GM18517 (cell line): ENCODE data around the gene RUNX1.

Source experiments
- ATAC-seq: cut with Tn5 transposase; IDR thresholded peaks from one replicate; pipeline ENCODE4 v1.9.1; 2021; ENCODE audit warnings: mild to moderate bottlenecking, moderate library complexity; ENCODE audit not compliant: unreplicated experiment

Gene RUNX1

DNA sequence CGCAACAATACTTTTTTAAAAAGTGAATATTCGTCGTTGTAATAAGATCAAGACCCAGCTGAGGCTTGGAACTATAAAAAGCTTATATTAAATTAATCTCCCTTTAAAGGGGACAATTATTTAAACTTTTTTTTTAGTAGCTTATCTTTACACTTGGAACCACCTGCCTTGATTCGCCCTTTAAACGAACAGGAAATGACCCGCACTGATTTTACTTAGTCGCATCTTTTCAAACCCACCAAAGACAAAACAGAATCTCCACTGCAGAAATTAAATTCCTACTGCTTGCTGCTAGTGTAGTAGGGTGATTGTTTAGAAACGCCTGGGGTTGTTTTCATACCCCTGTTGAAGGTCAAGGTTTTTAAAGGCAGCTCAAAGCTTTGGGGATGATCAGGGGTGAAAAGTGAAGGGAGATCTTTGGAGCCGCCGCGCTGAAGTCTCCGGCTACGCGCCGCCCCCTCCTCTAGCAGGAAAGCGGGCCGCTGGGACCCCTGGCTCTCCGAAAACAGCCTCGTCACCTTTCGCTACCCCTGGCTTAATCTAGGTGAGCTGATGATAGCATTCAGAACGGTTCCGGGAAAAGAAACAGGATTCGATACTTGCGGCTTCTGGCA lies 163.4 kb downstream of the RUNX1 start:
- no peak for ATAC-seq

DNA sequence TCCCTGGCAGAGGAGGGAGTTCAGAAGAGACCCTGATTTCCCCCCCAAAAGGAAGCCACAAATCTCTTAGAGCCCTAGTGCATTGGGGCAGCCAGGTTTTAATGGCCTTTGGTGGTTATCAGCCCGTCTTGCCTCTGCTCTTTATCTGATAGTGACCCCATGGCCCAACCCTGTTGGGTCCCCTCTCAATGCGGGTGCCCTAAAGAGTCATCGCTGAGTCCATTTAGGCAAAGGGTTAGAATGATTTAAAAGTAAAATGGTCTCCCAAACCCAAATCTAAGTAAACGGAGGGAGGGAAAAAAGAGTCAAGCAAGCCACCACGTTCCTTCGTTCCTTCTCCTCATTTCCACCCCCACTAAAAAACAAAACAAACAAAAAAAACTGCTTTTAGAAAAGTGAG lies 164.0 kb downstream of the RUNX1 start:
- ATAC-seq: no peak

DNA sequence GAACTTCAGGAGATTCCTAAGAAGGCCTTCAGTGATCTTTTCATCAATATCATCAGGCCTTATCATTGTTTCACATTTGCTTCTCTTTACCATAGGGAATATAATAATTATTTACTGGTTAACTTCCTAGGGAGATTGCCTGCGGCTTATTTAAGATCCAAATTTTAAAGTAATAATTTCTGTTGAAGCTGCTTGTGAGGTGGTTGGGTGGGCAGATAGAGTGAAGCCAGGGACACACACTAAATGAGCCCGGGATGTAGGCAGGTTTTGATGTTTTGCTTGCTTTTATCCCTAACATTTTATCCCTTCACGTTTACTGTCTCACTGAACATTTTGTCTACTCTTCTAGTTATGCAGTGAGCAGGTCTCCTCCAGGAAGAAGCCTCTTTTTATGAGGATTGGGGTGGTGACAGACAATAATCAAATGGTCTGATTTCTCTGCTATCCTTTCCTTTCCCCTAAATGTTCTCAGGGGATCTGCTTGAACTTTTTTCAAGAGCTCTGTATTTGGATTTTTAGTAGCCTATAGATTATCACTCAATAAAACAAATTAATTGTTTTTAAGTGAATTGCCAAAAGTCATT lies 164.7 kb downstream of the RUNX1 start:
- ATAC-seq: no peak

DNA sequence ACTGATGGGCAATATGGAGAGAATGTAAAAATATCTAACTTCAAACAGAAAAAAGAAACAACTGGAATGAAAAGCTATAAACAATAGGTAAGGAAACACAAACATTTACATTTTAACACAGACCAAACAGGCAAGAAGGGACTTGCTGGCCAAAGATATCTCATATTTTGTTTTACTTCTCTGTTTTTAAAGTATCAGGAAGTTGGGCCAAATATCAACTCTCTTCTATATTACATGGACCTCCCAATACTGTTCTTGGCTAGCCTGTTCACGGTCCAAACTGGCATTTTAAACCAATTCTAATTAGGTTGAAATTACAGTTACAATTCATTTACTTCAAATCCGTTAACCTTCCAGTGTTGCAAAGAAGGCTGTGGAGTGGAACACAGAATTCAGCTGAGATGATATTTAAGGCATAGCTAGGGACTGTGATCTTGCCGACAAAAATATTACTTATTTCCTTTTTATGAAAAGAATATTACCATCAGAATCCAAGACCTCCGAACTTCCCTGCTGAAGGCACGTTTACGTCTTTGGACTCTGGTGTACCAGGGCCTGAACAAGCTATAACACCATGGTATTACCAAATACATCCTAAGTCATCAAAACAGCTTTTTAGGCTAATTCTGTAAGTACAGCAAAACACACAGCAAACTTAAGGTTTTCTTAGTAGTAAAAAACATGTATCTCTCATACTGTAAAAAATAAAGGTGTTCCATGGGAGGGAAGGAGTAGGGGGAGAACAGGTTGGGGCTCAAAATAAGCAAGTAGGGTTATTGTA lies 165.4 kb downstream of the RUNX1 start:
- ATAC-seq: no peak

DNA sequence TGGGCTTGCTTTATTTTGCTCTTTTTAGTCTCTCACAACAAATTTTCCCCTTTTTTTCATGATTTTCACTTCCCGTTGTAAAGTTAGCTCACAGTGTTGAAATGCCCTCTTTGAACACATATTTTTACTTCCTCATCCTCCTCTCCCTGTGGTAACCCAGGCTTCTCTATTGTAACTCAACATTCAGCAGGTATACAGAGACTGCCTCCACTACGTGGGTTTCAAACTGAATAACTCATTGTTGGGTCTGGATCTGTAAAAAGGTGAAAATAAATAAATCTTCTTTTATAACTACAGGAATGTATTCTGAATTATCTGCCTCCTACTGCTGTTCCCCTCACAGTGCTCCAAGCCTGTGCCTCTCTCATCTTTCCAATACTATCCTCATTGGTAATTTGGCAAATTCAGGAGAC lies 166.4 kb downstream of the RUNX1 start:
- no peak for ATAC-seq

DNA sequence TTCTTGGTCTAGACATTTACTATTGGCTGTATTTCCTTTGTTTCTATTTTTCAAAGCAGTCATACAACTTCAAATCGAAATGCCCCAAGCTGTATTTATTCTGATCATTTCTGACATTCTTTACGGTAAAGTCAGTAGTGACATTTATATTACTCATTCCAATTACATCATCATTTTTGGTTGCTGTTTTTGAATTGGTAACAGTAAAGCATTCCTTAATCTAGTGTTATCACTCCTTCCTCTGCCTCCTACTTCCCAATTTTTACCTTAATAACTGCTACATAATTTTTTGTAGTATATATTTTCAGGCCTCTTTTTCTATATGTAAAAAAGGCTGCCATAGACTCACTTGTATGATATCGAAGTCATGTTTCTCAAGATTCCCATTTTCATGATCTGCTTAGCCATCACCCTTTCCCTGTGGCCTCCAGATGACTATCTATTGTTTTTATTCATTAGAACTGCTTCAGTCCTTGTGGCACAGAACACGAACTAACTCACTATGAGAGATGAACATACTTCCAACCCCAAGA lies 167.2 kb downstream of the RUNX1 start:
- no peak for ATAC-seq

DNA sequence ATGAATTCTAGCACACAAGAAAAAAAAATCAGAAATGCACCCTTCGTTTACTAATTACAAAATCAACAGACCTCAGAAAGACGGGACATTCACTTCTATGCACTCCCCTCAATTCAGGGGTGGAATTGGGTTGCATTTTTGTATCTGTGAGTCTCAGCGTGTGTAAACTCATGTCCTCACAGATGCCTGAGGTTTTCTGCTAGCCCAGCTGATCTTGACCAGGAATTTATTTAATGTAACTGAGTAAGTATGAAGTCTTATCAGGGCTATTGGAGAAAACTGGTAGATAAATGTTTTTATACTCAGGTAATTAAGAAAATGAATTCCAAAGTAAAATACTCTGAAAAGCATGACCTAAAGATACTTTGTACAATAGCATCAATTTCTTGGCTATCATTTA lies 167.7 kb downstream of the RUNX1 start:
- ATAC-seq: no peak

DNA sequence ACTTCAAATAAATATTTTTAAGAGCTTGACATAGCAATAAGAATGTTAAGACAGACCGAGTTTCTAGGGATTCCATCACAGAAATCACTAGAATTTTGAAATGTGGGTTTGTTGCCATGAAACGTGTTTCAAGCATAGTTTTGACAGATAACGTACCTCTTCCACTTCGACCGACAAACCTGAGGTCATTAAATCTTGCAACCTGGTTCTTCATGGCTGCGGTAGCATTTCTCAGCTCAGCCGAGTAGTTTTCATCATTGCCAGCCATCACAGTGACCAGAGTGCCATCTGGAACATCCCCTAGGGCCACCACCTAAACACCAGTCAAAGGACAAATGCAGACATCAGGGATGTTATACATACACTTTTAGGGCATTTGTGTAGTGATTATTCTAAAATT lies 168.7 kb downstream of the RUNX1 start:
- no peak for ATAC-seq

DNA sequence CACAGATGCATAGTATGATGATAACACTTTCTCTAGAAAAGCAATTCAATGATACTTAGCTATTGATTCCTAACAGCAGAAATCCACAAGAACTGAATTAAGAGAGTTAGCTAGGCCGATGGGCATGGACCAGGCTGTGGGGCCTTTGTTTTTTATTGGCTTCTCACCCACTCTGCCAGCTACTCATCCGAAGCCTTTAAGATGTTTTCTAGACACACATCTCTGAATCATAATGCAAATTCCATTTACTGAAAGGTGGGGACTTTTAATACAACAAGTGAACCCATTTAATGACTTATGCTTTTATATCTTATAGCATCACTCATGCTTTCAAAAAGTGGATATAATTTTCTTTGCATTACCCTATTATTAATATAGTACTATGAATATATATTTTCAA lies 170.2 kb downstream of the RUNX1 start:
- ATAC-seq: no peak

DNA sequence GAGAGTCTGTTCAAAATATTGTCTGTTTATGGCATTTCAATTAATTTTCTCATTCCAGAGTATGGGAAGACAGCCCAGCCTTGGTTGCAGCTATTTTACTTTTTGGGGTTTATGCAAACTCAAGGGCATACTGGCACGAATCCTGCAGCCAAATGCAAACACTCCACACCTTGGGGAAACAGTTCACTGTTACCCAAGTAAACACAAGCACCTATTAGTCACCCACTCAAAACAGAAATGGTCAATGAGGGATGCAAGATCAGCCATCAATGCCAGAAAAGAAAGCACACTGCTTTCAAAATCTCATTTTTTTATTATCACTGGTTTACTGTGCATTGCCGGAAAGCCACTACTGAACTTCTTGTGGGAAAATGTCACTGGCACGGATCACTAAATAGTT lies 170.6 kb downstream of the RUNX1 start:
- no peak for ATAC-seq

DNA sequence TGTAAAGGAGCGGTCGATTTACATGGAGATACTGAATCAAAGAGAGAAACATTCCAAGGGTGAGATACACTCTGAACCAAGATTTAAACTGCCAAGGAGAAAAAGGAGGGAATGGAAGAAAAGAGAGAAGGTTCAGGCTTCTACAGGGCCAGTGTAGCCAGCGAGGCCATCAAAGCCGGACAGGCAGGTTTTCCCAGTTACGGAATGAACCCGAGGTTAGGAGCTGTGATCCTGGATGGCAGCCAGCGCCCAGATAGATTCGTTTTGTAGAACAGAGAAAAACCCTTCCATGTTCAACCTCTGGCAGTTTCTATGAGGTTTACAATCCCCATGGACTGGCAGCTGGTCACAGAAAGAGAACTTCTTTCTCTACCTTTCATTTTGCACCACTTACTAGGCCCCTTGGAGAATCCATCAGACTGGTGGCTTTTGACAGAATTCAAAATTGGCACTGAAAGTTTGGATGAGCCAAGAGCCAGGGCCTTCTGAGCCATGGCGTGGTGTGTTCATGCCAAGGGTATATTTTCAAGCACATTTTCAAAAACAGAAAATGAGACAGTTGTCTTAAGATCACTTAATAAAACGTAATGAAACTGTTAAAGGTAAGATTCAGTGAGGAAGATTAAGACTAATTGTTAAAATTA lies 171.5 kb downstream of the RUNX1 start:
- no peak for ATAC-seq

DNA sequence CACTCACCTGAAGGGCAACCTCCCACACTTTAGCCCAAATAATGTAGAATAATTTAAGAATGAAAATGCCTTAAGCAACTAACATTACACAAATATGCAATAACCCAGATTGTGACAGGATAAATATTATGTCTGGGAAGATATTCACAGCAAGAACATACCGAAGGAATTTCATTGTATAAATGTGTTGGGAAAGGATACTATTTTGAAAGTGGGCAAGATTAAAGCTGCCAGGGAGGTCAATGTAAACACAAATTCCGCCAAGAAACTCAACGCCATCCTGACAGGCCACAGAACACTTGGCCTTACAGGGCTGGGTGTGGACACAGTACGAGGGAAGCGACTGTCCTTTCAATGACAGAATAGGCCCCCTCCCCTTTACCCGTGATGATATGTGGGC lies 173.3 kb downstream of the RUNX1 start:
- ATAC-seq: no peak

DNA sequence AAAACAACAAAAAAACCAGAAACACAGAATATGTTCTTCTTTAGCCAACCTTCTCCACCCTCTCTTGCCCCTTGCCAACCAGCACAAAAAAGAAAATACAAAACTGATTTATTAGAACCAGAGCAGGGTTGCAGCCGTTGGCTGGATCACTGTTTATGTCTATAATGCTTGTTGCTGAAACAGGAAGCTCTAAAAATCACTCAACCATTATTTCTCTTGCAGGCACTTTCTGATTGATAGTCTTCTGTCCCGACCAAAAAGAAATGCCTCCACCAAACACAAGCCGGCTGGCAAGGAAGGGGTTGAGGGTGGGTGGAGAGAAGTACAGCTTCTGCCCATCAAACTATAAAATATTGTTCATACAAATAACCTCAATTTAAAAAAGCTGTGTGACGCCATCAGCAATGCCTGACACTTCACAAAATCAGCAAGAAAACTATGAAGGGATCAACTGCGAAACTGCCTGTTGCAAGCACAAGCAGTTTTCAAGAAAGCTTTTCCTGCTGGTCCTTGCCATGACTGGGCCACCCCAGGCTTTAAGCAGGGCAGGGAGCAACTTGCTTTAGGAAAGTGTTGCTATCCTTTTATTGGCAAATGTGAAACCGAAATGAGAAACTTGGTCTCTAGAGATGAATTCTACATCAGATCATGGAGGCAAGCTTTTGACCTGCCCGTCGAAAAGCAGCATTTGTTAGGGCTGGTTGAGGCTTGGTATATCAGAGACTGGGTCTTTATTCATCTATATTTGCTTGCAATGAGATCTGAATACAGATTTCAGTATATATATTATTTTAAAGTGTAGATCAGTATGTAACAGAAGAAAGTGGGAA lies 174.2 kb downstream of the RUNX1 start:
- ATAC-seq: peak; percentile 54

DNA sequence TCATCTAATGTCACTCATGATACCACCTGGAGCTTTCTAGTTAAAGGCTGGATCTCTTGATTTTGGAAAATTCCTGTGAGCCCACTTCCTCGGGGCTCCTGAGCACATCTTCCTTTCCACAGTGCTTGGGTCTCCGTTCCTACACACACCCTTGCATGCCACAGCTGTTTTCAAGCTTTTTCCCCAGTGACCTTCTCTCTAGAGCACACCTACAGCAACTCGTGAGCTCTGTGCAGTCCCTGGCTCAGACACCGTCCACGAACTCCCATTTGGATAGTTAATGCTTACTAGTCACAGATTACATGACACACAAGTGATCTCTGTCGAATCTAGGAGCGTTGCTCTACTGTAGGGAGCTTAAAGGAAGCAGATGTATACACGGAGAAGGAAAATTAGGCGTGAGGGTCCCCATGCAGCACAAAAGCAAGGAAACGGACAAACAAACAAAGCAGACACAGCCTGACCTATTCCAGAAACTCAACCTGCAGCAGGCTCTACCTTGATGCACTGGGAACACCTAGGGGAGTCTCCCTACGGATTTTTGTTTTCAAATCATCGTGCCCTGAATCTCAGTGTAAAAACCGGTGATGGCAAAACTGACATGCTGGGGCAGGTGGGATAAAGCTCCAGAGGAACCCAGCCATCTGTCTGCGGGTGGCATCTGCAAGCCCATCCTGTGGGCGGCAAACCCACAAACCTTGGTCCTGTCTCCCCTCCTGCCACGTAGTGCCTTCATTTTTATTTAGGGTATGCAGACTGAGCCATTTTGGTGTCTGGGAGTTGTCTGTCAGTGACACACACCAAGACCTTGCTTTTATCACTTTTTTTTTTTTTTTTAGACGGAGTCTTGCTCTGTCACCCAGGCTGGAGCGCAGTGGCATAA lies 177.8 kb downstream of the RUNX1 start:
- ATAC-seq: no peak

DNA sequence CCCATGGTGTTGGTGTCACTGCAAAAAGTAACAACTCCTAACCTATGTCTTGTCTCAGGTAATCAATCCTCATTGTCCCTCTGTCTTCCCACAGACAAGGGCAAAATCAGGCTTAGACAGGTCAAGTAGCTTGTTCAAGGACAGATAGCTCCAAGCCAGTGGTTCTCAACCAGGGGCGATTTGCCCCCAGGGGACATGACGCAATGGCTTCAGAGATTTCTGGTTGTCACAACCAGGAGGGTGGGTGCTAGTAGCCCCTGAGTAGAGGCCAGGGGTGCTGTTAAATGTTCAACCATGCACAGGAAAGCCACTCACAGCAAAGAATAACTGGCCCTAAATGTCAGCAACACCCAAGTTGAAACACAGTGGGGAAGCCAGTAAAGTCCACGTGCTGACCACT lies 178.9 kb downstream of the RUNX1 start:
- ATAC-seq: no peak

DNA sequence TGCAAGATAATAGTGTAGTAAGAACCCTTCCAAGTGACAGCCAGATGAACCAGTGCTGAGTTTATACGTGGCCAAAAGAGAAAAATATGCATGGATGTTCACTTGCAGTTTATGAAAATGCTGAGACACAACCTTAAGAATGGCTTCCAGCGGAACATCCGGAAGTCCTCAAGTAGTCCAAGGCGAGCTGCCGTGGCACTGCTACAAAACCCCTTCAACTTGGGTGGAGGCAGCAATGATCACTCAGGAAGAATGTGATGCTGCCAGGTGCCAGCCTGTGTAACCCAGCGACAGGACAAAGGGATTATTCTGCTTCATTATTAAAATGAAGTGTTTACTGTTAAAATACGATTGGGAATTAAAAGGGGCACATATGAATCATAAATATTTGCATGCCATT lies 179.6 kb downstream of the RUNX1 start:
- ATAC-seq: no peak

DNA sequence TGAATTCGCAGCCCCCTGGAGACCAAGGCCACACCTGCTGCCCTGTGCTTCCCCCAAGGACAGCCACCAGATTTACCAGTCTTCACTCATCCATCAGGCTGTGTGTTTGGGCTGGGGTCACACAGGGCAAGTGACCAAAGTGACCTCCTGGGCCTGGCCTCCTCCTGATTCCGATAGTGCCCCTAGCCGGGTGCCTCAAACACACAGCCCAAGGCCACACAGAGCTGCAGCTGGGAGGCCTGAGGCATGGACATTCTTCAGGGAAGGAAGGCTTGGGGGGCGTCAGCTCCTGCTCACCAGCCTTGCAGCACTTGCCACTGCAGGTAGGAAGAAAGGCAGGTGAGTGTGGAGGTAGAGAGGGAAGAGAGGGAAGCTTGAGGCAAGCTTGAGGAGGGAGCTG lies 181.3 kb downstream of the RUNX1 start:
- ATAC-seq: no peak

DNA sequence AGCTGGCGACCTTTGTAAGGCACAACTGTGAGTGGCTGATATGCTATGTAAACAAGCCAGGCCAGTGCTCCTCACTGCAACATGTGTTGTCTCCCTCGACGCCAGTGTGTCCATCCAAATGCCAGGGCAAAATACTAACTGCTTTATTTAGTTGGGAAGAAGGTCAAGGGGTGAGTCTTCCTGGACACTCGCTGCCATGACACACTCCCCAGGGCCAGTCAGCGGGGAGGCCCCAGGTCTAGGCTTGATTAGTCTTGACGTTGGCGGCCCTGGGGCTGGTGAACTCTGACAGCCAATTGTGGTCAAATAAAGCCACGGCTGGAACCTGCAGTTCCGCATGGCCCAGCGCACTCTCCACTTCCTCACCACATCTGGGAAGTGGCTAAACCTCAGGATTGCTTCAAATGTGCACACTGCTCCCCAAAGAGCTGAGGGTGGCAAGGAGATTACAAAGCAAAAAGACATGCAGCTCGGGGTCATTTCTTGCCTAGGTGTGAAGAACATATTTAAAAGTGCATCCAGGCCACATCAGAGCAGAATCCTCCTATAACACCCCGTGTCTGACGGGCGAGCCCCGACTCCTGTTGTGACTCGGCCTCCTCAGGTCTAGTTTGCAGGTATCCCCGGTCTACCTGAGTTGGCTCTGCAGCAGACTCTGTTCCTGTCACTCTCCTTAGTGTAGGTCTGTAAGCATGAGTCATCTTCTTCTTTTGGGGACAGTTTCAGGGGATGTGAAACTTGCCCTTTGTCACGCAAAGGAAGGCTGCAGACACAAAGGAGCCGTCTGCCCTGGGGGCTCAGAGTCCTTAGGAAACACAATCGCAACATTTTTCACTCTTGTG lies 183.5 kb downstream of the RUNX1 start:
- peak; percentile 89 for ATAC-seq
